GM23338 (cell line): Measurements from ENCODE around the gene ANKRD11.

Experiments used
- CREB1 ChIP-seq: fragments of 250-450 bp; sonication (Bioruptor Pico); IDR thresholded peaks from 2 replicates; pipeline ENCODE4 v1.5.0; 2020; ENCODE audit warnings: low read depth, mild to moderate bottlenecking, moderate library complexity
- EZH2 ChIP-seq: fragments of 200-600 bp; sonication (generic); IDR thresholded peaks from one replicate; pipeline ENCODE4 v1.8.0; 2017; ENCODE audit warnings: antibody characterized with exemption, mild to moderate bottlenecking, low read depth; ENCODE audit not compliant: unreplicated experiment
- EZH2phosphoT487 ChIP-seq: fragments of 200-600 bp; sonication (generic); IDR thresholded peaks from one replicate; pipeline ENCODE4 v1.8.1; 2018; ENCODE audit warnings: antibody characterized with exemption; ENCODE audit not compliant: unreplicated experiment
- JUNB ChIP-seq: IDR thresholded peaks from one replicate; pipeline ENCODE4 v1.6.1; 2016; ENCODE audit warnings: antibody characterized with exemption; ENCODE audit not compliant: unreplicated experiment
- NANOG ChIP-seq: IDR thresholded peaks from 2 replicates; pipeline ENCODE4 v1.6.1; 2016; ENCODE audit warnings: antibody characterized with exemption, borderline replicate concordance
- POLR2AphosphoS5 ChIP-seq: IDR thresholded peaks from 2 replicates; pipeline ENCODE4 v1.6.1; 2016; ENCODE audit warnings: antibody characterized with exemption, low read depth
- STAT1 ChIP-seq: IDR thresholded peaks from one replicate; pipeline ENCODE4 v1.6.1; 2016; ENCODE audit warnings: antibody characterized with exemption; ENCODE audit not compliant: unreplicated experiment
- ZNF114 ChIP-seq: fragments of 250-450 bp; sonication (Bioruptor Pico); IDR thresholded peaks from 2 replicates; pipeline ENCODE4 v1.5.0; 2020; ENCODE audit warnings: mild to moderate bottlenecking, moderate library complexity
- TF ChIP-seq, protein P1 (sequence below), 2 experiments: fragments of 200-600 bp in 1 of 2; sonication (generic) in 1 of 2; conservative IDR thresholded peaks; 2 replicates each; pipeline versions ENCODE4 v1.5.1 to v1.6.1; 2016 to 2017; ENCODE audit warnings: antibody characterized with exemption in 2 of 2, low read depth in 2 of 2, mild to moderate bottlenecking in 2 of 2, moderate library complexity in 1 of 2
- TF ChIP-seq, protein P2 (sequence below): IDR thresholded peaks from one replicate; pipeline ENCODE4 v1.6.1; 2018; ENCODE audit warnings: antibody characterized with exemption; ENCODE audit not compliant: unreplicated experiment
- TF ChIP-seq, protein P3 (sequence below): fragments of 250-450 bp; sonication (Bioruptor Pico); IDR thresholded peaks from 2 replicates; pipeline ENCODE4 v1.5.0; 2020; ENCODE audit warnings: mild to moderate bottlenecking, moderate library complexity

- TF ChIP-seq, protein P1, sequence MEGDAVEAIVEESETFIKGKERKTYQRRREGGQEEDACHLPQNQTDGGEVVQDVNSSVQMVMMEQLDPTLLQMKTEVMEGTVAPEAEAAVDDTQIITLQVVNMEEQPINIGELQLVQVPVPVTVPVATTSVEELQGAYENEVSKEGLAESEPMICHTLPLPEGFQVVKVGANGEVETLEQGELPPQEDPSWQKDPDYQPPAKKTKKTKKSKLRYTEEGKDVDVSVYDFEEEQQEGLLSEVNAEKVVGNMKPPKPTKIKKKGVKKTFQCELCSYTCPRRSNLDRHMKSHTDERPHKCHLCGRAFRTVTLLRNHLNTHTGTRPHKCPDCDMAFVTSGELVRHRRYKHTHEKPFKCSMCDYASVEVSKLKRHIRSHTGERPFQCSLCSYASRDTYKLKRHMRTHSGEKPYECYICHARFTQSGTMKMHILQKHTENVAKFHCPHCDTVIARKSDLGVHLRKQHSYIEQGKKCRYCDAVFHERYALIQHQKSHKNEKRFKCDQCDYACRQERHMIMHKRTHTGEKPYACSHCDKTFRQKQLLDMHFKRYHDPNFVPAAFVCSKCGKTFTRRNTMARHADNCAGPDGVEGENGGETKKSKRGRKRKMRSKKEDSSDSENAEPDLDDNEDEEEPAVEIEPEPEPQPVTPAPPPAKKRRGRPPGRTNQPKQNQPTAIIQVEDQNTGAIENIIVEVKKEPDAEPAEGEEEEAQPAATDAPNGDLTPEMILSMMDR (conservative IDR thresholded peaks at IDR 0.05; ENCODE audit: low read depth in 2 of 2): no peak
- TF ChIP-seq EZH2 (no peak), ZNF114 (no peak), EZH2phosphoT487 (no peak), POLR2AphosphoS5 (no peak; the same call in 1 of the 2 replicates), STAT1 (no peak), CREB1 (no peak), NANOG (no peak), JUNB (no peak)
- TF ChIP-seq, protein P2, sequence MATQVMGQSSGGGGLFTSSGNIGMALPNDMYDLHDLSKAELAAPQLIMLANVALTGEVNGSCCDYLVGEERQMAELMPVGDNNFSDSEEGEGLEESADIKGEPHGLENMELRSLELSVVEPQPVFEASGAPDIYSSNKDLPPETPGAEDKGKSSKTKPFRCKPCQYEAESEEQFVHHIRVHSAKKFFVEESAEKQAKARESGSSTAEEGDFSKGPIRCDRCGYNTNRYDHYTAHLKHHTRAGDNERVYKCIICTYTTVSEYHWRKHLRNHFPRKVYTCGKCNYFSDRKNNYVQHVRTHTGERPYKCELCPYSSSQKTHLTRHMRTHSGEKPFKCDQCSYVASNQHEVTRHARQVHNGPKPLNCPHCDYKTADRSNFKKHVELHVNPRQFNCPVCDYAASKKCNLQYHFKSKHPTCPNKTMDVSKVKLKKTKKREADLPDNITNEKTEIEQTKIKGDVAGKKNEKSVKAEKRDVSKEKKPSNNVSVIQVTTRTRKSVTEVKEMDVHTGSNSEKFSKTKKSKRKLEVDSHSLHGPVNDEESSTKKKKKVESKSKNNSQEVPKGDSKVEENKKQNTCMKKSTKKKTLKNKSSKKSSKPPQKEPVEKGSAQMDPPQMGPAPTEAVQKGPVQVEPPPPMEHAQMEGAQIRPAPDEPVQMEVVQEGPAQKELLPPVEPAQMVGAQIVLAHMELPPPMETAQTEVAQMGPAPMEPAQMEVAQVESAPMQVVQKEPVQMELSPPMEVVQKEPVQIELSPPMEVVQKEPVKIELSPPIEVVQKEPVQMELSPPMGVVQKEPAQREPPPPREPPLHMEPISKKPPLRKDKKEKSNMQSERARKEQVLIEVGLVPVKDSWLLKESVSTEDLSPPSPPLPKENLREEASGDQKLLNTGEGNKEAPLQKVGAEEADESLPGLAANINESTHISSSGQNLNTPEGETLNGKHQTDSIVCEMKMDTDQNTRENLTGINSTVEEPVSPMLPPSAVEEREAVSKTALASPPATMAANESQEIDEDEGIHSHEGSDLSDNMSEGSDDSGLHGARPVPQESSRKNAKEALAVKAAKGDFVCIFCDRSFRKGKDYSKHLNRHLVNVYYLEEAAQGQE: no peak
- TF ChIP-seq, protein P3, sequence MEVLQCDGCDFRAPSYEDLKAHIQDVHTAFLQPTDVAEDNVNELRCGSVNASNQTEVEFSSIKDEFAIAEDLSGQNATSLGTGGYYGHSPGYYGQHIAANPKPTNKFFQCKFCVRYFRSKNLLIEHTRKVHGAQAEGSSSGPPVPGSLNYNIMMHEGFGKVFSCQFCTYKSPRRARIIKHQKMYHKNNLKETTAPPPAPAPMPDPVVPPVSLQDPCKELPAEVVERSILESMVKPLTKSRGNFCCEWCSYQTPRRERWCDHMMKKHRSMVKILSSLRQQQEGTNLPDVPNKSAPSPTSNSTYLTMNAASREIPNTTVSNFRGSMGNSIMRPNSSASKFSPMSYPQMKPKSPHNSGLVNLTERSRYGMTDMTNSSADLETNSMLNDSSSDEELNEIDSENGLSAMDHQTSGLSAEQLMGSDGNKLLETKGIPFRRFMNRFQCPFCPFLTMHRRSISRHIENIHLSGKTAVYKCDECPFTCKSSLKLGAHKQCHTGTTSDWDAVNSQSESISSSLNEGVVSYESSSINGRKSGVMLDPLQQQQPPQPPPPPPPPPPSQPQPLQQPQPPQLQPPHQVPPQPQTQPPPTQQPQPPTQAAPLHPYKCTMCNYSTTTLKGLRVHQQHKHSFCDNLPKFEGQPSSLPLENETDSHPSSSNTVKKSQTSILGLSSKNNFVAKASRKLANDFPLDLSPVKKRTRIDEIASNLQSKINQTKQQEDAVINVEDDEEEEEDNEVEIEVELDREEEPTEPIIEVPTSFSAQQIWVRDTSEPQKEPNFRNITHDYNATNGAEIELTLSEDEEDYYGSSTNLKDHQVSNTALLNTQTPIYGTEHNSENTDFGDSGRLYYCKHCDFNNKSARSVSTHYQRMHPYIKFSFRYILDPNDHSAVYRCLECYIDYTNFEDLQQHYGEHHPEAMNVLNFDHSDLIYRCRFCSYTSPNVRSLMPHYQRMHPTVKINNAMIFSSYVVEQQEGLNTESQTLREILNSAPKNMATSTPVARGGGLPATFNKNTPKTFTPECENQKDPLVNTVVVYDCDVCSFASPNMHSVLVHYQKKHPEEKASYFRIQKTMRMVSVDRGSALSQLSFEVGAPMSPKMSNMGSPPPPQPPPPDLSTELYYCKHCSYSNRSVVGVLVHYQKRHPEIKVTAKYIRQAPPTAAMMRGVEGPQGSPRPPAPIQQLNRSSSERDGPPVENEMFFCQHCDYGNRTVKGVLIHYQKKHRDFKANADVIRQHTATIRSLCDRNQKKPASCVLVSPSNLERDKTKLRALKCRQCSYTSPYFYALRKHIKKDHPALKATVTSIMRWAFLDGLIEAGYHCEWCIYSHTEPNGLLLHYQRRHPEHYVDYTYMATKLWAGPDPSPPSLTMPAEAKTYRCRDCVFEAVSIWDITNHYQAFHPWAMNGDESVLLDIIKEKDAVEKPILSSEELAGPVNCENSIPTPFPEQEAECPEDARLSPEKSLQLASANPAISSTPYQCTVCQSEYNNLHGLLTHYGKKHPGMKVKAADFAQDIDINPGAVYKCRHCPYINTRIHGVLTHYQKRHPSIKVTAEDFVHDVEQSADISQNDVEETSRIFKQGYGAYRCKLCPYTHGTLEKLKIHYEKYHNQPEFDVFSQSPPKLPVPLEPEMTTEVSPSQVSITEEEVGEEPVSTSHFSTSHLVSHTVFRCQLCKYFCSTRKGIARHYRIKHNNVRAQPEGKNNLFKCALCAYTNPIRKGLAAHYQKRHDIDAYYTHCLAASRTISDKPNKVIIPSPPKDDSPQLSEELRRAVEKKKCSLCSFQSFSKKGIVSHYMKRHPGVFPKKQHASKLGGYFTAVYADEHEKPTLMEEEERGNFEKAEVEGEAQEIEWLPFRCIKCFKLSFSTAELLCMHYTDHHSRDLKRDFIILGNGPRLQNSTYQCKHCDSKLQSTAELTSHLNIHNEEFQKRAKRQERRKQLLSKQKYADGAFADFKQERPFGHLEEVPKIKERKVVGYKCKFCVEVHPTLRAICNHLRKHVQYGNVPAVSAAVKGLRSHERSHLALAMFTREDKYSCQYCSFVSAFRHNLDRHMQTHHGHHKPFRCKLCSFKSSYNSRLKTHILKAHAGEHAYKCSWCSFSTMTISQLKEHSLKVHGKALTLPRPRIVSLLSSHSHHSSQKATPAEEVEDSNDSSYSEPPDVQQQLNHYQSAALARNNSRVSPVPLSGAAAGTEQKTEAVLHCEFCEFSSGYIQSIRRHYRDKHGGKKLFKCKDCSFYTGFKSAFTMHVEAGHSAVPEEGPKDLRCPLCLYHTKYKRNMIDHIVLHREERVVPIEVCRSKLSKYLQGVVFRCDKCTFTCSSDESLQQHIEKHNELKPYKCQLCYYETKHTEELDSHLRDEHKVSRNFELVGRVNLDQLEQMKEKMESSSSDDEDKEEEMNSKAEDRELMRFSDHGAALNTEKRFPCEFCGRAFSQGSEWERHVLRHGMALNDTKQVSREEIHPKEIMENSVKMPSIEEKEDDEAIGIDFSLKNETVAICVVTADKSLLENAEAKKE: no peak
These were observed 199.9 kb downstream of the ANKRD11 start for GRCh38 chr16:89290472-89290871.
